Activated T-helper 2 cell treated with anti-CD3 and anti-CD28 coated beads, Interferon-gamma antibody, Interleukin-2, Interleukin-4, amounts not matched to agents 10 μg/mL and 5 μg/mL and 100 μg/mL, durations not matched to agents 14 hours and 24 hours and 36 hours (primary cell): ENCODE results near the gene ETV6. TPM values are rescaled to one million over a fixed set of nuclear protein-coding genes. Genes with fewer than 3 reads are reported as not detected.

Experiments
- DNase-seq: peaks from one replicate; pipeline ENCODE4 v3.0.0; 2021; ENCODE audit warnings: low spot score
- H3K27ac Mint-ChIP-seq: one replicate; pipeline ENCODE4 v1.8.0; 2021; ENCODE audit warnings: mixed read lengths
- H3K27me3 Mint-ChIP-seq: one replicate; pipeline ENCODE4 v1.8.0; 2021; ENCODE audit warnings: low read depth, mixed read lengths
- H3K36me3 Mint-ChIP-seq: one replicate; pipeline ENCODE4 v1.8.0; 2021; ENCODE audit warnings: low read depth, mixed read lengths
- H3K4me1 Mint-ChIP-seq: one replicate; pipeline ENCODE4 v1.8.0; 2021; ENCODE audit warnings: low read depth, mixed read lengths
- H3K4me3 Mint-ChIP-seq: one replicate; pipeline ENCODE4 v1.8.0; 2021; ENCODE audit warnings: low read depth, mild to moderate bottlenecking, moderate library complexity, mixed read lengths
- H3K9me3 Mint-ChIP-seq: one replicate; pipeline ENCODE4 v1.8.0; 2021; ENCODE audit warnings: mixed read lengths
- intact Hi-C: fragments of 100-400 bp; cut with micrococcal nuclease; formaldehyde crosslinking; loops from one replicate; pipeline ENCODE4 v1.15.1; 2023
- total RNA-seq: library from RNA; stranded (reverse); gene quantifications from 2 replicates; pipeline ENCODE4 v1.2.3, GENCODE V29; 2022

The ETV6 gene
- total RNA-seq, 1 donor from 2014 or later = 69.4 TPM

DNA sequence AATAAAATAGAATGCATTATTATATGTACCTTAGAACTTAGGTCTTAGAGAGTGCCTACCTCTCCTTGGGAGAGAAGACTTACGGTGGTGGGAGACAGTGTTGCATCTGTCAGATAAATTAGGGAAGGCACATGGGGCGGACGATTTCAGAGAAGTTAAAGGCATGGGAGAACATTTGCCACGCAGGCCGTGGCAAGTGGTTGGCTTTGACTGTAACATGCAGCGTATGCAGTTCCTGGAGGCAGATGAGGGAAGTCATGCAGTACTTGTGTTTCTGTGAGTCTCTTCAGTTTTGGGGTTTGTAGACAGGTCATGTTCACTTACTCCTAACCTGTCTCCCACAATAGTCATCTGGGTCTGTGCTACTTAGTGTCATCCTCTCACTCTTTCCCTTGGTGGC, 43.6 kb downstream of the ETV6 start:
- H3K4me1 Mint-ChIP-seq = peaks cover 14% of the 10 kb centered on the region
- no peaks in the 10 kb centered on the region for H3K9me3 Mint-ChIP-seq
- H3K27me3 Mint-ChIP-seq = no peaks in the 10 kb centered on the region
- no peak for DNase-seq
- no peak overlapping the region for H3K4me3 Mint-ChIP-seq
- intact Hi-C loops = no loop called here
- peaks cover 20% of the 10 kb centered on the region for H3K36me3 Mint-ChIP-seq
- no peak overlapping the region for H3K27ac Mint-ChIP-seq

DNA sequence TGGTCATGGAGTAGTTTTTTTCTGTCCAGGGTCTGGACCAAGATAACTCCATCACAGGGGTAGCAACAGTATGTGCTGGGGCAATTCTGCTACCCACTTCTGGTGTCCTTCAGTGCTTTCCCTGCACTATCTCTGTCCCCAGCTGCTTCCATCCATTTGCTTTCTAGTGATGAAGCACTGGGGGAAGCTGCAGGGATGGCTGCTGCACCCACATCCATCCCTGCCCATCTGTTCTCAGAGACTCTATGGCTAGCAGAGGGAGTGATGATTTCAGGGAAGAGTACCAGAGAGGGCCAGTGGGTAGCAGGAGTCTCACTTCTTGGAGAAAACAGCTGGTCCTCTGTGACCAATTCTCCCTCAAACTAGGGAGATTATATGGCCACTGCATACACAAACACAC, 44.1 kb downstream of the ETV6 start:
- Mint-ChIP-seq H3K4me1 (peaks cover 15% of the 10 kb centered on the region), H3K4me3 (no peak overlapping the region), H3K36me3 (peaks cover 21% of the 10 kb centered on the region), H3K27me3 (no peaks in the 10 kb centered on the region), H3K9me3 (no peaks in the 10 kb centered on the region), H3K27ac (no peak overlapping the region)
- no peak for DNase-seq
- intact Hi-C loops = no loop called here

DNA sequence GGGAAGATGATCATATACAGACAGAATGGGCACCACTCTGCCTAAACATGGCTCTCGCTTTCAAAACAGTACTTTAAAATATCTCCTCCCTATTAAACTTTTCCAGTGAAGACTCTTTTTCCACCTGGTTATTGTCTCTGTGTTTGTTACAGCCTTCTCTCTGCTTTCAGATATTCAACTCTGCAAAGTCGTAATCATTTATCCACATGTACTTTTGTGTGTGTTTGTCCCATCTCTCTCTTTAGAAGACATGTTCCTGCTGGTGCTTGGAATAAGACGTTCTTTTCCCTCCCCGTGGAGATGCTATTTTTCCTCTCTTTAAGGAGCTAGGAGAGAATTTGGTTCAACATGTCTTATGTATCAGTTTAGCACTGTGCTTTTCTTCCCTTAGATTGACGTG, 45.1 kb downstream of the ETV6 start:
- Mint-ChIP-seq H3K4me3 (no peak overlapping the region), H3K27me3 (no peaks in the 10 kb centered on the region), H3K36me3 (peaks cover 21% of the 10 kb centered on the region), H3K27ac (no peak overlapping the region), H3K4me1 (peaks cover 15% of the 10 kb centered on the region), H3K9me3 (no peaks in the 10 kb centered on the region)
- intact Hi-C loops = no loop called here
- no peak for DNase-seq

DNA sequence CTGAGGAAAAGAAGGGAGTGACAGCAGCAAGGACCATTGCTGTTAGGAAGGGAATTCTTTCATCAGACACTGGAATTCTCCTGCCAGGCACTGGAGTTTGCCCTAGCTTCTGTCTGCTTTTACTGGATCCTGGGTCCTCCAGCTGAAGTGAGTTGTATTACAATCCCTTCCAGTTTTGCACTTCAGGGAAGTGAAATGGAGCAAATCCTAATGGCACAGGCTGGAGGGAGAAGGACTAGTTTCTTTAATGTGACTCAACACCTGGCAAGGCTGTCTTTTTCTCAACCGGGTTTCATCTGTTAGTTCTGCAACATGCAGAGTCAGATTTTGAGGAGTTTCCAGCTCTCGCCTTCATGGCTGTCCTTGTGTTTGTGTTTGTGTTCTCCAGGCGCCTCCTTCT, 45.8 kb downstream of the ETV6 start:
- no peaks in the 10 kb centered on the region for H3K9me3 Mint-ChIP-seq

DNA sequence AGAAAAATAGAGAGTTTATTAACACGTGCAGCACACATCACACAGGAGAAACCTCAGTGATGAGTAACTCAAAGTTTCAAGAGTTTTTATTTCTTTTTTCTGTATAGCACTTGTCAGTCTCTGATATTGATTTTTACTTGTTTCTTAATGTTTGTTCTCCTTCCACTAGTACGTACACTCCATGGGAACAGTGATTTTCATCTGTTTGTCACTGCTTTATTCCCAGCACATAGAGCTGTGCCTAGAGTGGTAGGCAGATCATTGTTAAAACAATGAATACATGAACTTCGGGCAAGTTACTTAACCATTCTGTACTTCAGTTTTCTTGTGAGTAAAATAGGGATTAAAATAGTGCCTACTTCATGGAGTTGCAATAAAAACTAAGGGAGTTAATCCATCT, 46.6 kb downstream of the ETV6 start:
- no peaks in the 10 kb centered on the region for H3K27me3 Mint-ChIP-seq
- DNase-seq = no peak
- H3K4me1 Mint-ChIP-seq = peaks cover 15% of the 10 kb centered on the region
- no peak overlapping the region for H3K4me3 Mint-ChIP-seq
- H3K36me3 Mint-ChIP-seq = peaks cover 21% of the 10 kb centered on the region
- no peak overlapping the region for H3K27ac Mint-ChIP-seq
- H3K9me3 Mint-ChIP-seq = no peaks in the 10 kb centered on the region
- intact Hi-C loops = no loop called here

More for the DNA sequence above, 45.8 kb downstream of the ETV6 start:
- H3K27me3 Mint-ChIP-seq = no peaks in the 10 kb centered on the region
- peaks cover 15% of the 10 kb centered on the region for H3K4me1 Mint-ChIP-seq
- intact Hi-C loops = no loop called here
- H3K4me3 Mint-ChIP-seq = no peak overlapping the region
- H3K36me3 Mint-ChIP-seq = peaks cover 21% of the 10 kb centered on the region
- no peak overlapping the region for H3K27ac Mint-ChIP-seq
- DNase-seq = no peak

DNA sequence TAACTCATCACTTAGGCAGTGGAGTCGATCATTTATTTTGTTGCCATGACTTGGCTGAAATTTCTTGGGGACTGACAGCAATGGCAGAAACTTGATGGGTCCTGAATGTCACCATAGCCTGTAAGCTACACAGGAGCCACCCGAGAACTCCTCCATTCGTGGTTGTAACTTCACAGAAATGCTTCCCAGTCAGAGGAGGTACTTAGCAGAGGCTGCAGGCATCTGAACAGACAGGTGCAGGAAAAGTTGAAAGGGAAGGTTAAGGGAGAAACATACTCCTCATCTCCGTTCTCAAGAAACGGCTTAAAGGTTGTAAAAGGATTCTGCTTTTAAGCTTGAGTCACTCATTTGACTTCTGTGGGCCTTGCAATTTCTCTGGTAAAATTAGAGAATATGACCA, 47.7 kb downstream of the ETV6 start:
- Mint-ChIP-seq H3K27me3 (no peaks in the 10 kb centered on the region), H3K36me3 (peaks cover 27% of the 10 kb centered on the region), H3K9me3 (no peaks in the 10 kb centered on the region), H3K27ac (no peak overlapping the region), H3K4me3 (no peak overlapping the region), H3K4me1 (peaks cover 26% of the 10 kb centered on the region)
- intact Hi-C loops = no loop called here
- no peak for DNase-seq

DNA sequence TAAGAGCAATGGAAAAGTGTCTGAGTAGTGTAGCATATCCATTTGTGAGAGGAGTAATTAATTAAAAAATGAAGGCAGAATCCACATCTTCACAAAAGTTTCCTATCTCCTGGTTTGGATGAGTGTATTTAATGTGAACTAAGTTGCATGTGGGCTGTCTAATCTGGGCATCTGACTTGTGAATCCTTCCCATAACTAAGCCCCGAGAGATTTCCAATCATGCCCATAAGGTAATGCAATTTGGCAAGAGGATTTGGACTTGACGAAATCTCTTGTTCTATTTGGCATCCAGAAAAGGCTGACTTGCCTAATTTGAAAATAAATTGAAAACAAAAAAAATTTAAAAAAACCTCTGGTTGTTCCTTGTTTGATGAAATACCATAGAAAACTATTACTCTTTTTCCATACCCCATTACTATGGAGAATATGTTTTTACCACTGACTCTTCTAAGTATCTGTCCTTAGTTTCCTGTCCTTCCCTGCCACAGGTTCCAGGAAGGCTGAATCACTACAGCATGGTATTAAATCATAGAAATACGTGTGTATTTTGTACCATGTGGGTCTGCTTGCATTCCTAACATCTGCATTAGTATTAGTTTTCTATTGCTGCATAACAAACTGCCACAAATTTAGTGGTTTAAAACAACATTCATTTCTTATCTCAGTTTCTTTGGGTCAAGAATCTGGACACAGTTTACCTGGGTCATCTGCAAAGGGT, 48.4 kb downstream of the ETV6 start:
- no peak overlapping the region for H3K27ac Mint-ChIP-seq

DNA sequence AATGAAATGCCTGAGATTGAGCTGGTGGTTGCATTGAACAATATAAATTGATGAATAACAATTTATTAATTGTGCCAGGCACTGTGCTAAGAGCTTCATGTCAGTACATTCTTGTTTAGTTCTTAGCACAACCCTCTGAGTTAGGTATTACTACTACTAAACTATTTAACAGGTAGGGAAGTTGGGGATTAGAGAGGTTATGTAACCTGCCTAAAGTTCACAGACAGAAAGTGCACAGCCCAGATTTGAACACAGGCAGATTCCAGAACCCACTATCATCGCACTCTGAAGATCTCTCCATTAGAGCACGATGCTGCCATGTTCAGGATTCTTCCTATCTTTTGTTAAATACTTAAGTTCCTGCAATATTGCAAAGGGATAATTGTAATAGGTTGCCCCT, 49.3 kb downstream of the ETV6 start:
- no peak for DNase-seq
- H3K9me3 Mint-ChIP-seq = no peaks in the 10 kb centered on the region
- intact Hi-C loops = no loop called here
- H3K4me1 Mint-ChIP-seq = peaks cover 38% of the 10 kb centered on the region
- H3K27ac Mint-ChIP-seq = no peak overlapping the region
- H3K4me3 Mint-ChIP-seq = no peak overlapping the region
- H3K27me3 Mint-ChIP-seq = no peaks in the 10 kb centered on the region
- H3K36me3 Mint-ChIP-seq = peaks cover 33% of the 10 kb centered on the region

More for the DNA sequence above, 48.4 kb downstream of the ETV6 start:
- H3K4me3 Mint-ChIP-seq = no peak overlapping the region
- no peaks in the 10 kb centered on the region for H3K9me3 Mint-ChIP-seq
- intact Hi-C loops = no loop called here
- peaks cover 32% of the 10 kb centered on the region for H3K4me1 Mint-ChIP-seq
- peaks cover 28% of the 10 kb centered on the region for H3K36me3 Mint-ChIP-seq
- no peak for DNase-seq
- H3K27me3 Mint-ChIP-seq = no peaks in the 10 kb centered on the region

DNA sequence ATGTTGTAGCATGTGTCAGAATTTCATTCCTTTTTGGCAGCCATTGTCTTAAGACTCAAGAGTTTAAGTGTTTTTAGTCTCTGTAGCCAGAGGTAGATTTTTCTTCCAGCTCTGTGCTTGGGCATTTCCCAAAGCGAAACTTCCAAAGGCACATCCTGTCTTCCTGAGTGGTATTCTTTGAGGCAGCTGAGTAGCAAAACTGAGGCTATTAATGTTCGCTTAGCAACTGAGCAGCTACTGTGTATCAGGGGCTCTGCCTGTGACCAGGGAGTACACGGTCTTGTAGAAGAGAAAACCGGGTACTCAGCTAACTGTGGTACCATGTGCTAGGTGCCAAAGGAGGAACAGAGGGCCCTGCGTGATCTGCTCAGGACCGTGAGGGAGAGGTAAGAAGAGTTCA, 52.0 kb downstream of the ETV6 start:
- H3K4me1 Mint-ChIP-seq = peaks cover 35% of the 10 kb centered on the region
- no peaks in the 10 kb centered on the region for H3K27me3 Mint-ChIP-seq
- intact Hi-C loops = loop anchor here (5.0 kb wide), 1 partner anchor 49 kb away; no protein-coding TSS in a partner anchor
- H3K9me3 Mint-ChIP-seq = no peaks in the 10 kb centered on the region
- no peak for DNase-seq
- H3K27ac Mint-ChIP-seq = no peak overlapping the region
- H3K4me3 Mint-ChIP-seq = no peak overlapping the region
- H3K36me3 Mint-ChIP-seq = peaks cover 28% of the 10 kb centered on the region

DNA sequence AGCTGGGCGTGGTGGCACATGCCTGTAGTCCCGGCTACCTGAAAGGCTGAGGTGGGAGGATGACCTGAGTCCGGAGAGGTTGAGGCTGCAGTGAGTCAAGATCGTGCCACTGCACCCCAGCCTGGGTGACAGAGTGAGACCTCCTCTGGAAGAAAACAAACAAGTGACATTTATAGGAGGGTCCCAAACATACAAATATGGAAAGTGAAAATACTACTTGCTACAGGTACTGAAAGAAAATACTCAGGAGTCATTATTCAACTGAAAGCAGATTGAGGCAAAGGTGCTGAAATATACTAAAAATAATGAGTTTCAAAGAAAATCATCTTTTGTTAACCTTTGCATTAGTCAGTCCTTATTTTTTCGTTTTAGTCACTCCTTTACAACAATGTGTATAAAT, 53.5 kb downstream of the ETV6 start:
- no peaks in the 10 kb centered on the region for H3K9me3 Mint-ChIP-seq
- H3K27ac Mint-ChIP-seq = peak overlapping the region; percentile 42
- H3K36me3 Mint-ChIP-seq = peaks cover 27% of the 10 kb centered on the region
- no peaks in the 10 kb centered on the region for H3K27me3 Mint-ChIP-seq
- no peak for DNase-seq
- peaks cover 29% of the 10 kb centered on the region for H3K4me1 Mint-ChIP-seq
- no peak overlapping the region for H3K4me3 Mint-ChIP-seq
- intact Hi-C loops = loop anchor here (5.0 kb wide), 1 partner anchor 51 kb away; no protein-coding TSS in a partner anchor

DNA sequence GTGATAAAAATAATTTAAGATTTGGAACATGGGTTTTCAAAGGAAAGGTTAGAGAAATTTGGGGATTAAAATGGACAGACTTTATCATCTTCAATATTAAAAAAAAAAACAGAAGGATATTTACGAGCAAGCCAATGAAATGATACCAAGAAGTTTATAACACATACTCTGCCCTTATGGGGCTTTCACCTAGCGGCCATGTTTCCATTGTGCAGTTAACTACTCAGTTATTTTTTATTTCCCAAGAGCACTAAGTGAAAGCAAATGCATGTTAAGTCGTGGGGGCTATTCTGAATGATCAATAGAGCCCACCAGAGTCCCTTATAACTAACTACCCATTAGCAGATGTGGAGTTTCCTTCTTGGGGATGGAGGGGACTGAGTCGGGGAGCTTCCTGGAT, 53.9 kb downstream of the ETV6 start:
- Mint-ChIP-seq H3K27ac (peak overlapping the region; percentile 42), H3K4me1 (peaks cover 25% of the 10 kb centered on the region), H3K4me3 (no peak overlapping the region), H3K36me3 (peaks cover 26% of the 10 kb centered on the region), H3K9me3 (no peaks in the 10 kb centered on the region), H3K27me3 (no peaks in the 10 kb centered on the region)
- DNase-seq = no peak
- intact Hi-C loops = loop anchor here (5.0 kb wide), 1 partner anchor 51 kb away; no protein-coding TSS in a partner anchor

DNA sequence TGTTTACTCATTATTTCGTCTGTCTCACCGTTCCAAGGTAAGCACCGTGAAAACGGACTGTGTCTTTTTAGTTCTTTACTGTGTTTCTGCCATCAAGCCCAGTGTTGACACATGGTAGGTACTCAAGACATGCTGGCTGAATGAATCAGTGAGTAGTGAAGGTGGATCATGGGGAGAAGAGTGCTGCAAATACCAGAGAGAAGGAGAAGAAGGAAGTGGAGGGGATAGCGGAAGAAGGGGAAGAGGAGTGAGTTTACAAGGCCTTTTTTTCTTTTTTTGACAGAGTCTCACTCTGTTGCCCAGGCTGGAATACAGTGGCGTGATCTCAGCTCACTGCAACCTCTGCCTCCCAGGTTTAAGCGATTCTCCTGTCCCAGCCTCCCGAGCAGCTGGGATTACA, 54.6 kb downstream of the ETV6 start:
- Mint-ChIP-seq H3K27ac (no peak overlapping the region), H3K4me1 (peaks cover 25% of the 10 kb centered on the region)

DNA sequence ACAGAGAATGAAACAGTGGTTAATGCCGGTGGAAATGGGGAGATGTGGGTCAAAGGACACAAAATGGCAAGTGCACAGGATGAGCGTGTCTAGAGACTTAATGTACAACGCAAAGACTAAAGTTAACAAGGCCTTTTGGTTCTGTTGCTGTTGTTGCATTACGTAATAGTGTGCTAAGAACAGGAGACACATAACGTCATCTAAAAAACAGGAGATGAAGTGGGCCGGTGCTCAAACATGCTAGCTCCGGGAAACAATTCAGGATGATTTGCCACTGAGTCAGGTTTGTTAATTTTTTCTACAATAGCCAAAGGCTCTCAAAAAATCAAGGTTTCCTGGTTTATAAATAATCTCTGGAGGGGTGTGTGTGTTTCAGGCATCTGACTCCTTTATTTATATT, 55.5 kb downstream of the ETV6 start:
- DNase-seq = no peak
- H3K36me3 Mint-ChIP-seq = peaks cover 26% of the 10 kb centered on the region
- intact Hi-C loops = no loop called here
- no peaks in the 10 kb centered on the region for H3K27me3 Mint-ChIP-seq
- H3K9me3 Mint-ChIP-seq = no peaks in the 10 kb centered on the region
- H3K4me1 Mint-ChIP-seq = peaks cover 25% of the 10 kb centered on the region
- no peak overlapping the region for H3K4me3 Mint-ChIP-seq
- H3K27ac Mint-ChIP-seq = no peak overlapping the region

More for the DNA sequence above, 54.6 kb downstream of the ETV6 start:
- H3K9me3 Mint-ChIP-seq = no peaks in the 10 kb centered on the region
- peaks cover 26% of the 10 kb centered on the region for H3K36me3 Mint-ChIP-seq
- intact Hi-C loops = loop anchor here (5.0 kb wide), 1 partner anchor 52 kb away; no protein-coding TSS in a partner anchor
- H3K27me3 Mint-ChIP-seq = no peaks in the 10 kb centered on the region
- DNase-seq = no peak
- no peak overlapping the region for H3K4me3 Mint-ChIP-seq
